ENCODE results near the gene SCAMP2. TPM values are rescaled to one million over a fixed set of nuclear protein-coding genes. Genes with fewer than 3 reads are reported as not detected.

SCAMP2 gene
- polyA plus RNA-seq, 1 experiment, result 116 TPM

DNA sequence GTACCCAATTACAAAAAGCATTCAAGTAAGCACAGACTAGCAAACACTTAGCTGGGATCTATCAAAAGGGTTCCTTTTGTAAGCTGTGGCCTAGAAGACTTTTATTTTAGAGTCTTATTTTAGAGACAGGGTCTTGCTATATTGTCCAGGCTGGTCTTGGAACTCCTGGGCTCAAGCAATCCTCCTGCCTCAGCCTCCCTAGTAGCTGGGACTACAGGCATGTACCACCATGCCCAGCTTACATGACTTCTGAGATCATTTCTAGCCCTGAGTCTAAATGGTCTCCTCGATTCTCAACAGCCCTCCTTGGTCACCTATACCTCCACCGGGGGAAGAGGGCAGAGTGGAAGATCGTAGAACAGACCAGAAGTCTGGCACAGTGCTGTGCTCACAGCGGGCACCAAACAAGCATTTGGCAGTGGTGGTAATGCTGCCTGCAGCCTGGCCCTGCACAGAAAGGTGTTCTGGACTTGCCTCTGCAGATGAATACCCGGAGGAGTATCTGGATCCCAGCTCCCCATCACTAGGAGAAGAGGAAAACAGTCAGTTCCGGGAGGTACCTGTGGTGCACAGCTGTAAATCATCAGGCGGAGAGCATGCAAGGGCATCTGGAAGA lies 31.1 kb upstream of the SCAMP2 start:
- POLR2A ChIA-PET, result no interaction called here

DNA sequence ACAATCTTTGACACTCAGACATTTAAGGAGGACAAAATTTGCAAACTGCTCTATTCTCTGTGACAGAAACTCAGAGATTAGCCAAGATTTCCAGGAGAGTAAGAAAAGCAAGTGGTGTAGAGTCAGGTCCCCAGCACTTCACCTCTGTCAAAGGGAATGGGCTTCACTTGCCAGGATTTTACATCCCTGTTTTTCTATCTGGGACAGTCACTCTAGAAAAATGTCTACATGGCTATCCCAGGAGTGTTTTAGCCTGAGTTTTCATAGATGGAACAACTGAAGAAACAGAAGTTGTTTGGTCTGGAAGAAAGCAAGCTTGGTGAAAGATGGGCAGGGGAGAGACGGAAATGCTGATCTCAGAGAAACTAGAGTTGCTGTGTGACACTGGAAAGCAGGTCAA lies 30.5 kb upstream of the SCAMP2 start:
- ChIA-PET POLR2A (interaction anchor here (0.6 kb wide), 1 partner anchor 41 kb away, joined by 4 read pairs; no protein-coding TSS in a partner anchor), CTCF (interaction anchor here (0.5 to 3.5 kb wide), 3 partner anchors 13 to 582 kb away, joined by 4 to 61 read pairs (median 5); partner anchors contain the start of gene MPI)
- Histone ChIP-seq H3K9me3 (ENCODE audit: control insufficient read depth, insufficient read depth, low read length) (no peaks in the 10 kb centered on the region; the same call in 1 of the 2 replicates), H3K4me3 (ENCODE audit: low read depth, low read length) (no peak overlapping the region), H3K27me3 (ENCODE audit: control insufficient read depth, insufficient read depth, low read length) (no peaks in the 10 kb centered on the region), H3K27ac (ENCODE audit: low read depth, low read length) (no peak overlapping the region)
- DNase-seq (ENCODE audit: low read depth, low spot score), result no peak
- TF ChIP-seq, protein P1, sequence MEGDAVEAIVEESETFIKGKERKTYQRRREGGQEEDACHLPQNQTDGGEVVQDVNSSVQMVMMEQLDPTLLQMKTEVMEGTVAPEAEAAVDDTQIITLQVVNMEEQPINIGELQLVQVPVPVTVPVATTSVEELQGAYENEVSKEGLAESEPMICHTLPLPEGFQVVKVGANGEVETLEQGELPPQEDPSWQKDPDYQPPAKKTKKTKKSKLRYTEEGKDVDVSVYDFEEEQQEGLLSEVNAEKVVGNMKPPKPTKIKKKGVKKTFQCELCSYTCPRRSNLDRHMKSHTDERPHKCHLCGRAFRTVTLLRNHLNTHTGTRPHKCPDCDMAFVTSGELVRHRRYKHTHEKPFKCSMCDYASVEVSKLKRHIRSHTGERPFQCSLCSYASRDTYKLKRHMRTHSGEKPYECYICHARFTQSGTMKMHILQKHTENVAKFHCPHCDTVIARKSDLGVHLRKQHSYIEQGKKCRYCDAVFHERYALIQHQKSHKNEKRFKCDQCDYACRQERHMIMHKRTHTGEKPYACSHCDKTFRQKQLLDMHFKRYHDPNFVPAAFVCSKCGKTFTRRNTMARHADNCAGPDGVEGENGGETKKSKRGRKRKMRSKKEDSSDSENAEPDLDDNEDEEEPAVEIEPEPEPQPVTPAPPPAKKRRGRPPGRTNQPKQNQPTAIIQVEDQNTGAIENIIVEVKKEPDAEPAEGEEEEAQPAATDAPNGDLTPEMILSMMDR (IDR thresholded peaks at IDR 0.05; ENCODE audit: low read depth, low read length), result no peak

More for the DNA sequence above, 31.1 kb upstream of the SCAMP2 start:
- TF ChIP-seq, protein P1 (IDR thresholded peaks at IDR 0.05; ENCODE audit: low read depth, low read length), result no peak
- Histone ChIP-seq H3K9me3 (ENCODE audit: control insufficient read depth, insufficient read depth, low read length) (no peaks in the 10 kb centered on the region; the same call in 1 of the 2 replicates), H3K27ac (ENCODE audit: low read depth, low read length) (no peak overlapping the region), H3K4me3 (ENCODE audit: low read depth, low read length) (no peak overlapping the region), H3K27me3 (ENCODE audit: control insufficient read depth, insufficient read depth, low read length) (no peaks in the 10 kb centered on the region)
- CTCF ChIA-PET, result interaction anchor here (0.5 kb wide), 1 partner anchor 62 kb away, joined by 4 read pairs; no protein-coding TSS in a partner anchor
- DNase-seq (ENCODE audit: low read depth, low spot score), result no peak

DNA sequence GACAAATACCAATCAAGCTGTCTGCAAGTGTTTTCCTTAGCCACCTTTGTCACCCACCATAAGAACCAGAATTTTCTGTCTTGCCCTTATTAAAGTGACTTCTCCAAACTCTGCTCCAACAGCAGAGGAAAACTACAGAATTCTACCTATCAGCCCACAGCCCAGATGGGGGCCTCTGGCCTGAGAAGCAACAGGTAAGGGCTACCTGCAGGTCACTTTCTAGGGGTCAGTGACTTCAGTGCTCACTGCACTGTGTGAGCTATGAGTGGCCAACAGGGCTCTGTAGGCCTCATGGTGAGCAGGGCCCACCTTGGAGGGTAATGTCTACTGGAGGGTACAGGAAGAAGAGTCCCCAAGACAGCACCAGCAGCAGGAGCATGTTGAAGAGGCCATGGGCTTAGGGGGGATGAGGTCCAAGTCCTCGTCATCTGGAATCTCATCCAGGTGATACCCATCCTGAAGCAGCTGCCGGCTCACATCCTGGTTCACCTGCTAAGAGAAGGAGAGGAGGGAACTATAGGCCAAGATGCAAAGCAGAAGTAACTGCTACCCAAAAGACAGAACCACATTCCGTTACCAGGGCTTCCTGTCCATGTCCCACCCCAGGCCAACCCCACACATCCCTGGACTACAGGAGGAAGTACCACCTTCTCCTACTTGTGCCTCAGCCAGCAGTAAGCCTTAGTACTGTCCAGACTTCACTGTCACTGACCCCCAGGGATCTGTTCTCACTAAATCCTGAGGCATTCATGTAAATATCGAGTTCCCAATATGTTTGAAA lies 29.3 kb upstream of the SCAMP2 start:
- Histone ChIP-seq H3K27ac (ENCODE audit: low read depth, low read length) (no peak overlapping the region), H3K4me3 (ENCODE audit: low read depth, low read length) (no peak overlapping the region), H3K27me3 (ENCODE audit: control insufficient read depth, insufficient read depth, low read length) (no peaks in the 10 kb centered on the region), H3K9me3 (ENCODE audit: control insufficient read depth, insufficient read depth, low read length) (no peaks in the 10 kb centered on the region; the same call in 1 of the 2 replicates)
- TF ChIP-seq, protein P1 (IDR thresholded peaks at IDR 0.05; ENCODE audit: low read depth, low read length), result no peak
- DNase-seq (ENCODE audit: low read depth, low spot score), result no peak
- ChIA-PET CTCF (interaction anchor here (0.6 to 4.5 kb wide), 41 partner anchors 7 to 771 kb away, joined by 3 to 61 read pairs (median 5); partner anchors contain the start of genes MPI, PPCDC, SCAMP2 and UBL7), POLR2A (interaction anchor here (0.6 to 1.1 kb wide), 2 partner anchors 14 to 37 kb away, joined by 3 to 4 read pairs; no protein-coding TSS in a partner anchor)

DNA sequence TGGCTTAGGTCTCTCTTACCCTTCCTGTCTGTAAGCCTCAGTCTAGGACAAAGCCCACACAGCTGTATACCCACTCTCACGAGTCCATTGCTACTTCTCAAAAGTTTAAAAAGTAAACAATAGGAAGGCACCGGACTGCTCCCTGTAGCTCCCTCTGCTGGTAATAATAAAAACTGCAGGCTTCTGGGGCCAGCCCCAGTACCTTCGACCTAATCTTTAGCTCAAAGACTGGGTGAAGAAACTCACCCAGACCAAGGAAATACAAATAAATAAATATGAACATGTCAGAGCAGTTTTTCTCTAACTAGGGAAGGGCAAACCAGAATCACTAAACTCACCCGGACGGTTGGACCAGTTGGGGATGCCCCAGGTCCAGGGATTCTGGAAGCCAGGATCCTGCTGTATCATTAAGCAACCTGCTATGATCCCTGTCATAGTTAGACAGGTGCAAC lies 28.5 kb upstream of the SCAMP2 start:
- peak; percentile 26 for DNase-seq (ENCODE audit: low read depth, low spot score)
- Histone ChIP-seq H3K27ac (ENCODE audit: low read depth, low read length) (peak overlapping the region; percentile 39), H3K9me3 (ENCODE audit: control insufficient read depth, insufficient read depth, low read length) (no peaks in the 10 kb centered on the region; the same call in 1 of the 2 replicates), H3K27me3 (ENCODE audit: control insufficient read depth, insufficient read depth, low read length) (no peaks in the 10 kb centered on the region), H3K4me3 (ENCODE audit: low read depth, low read length) (no peak overlapping the region)
- ChIA-PET POLR2A (interaction anchor here (0.6 to 1.7 kb wide), 3 partner anchors 12 to 36 kb away, joined by 3 to 4 read pairs (median 4); partner anchors contain the start of gene MPI), CTCF (interaction anchor here (0.6 to 4.5 kb wide), 46 partner anchors 8 to 772 kb away, joined by 3 to 61 read pairs (median 5); partner anchors contain the start of genes MPI, PPCDC, SCAMP2 and UBL7)
- TF ChIP-seq, protein P1 (IDR thresholded peaks at IDR 0.05; ENCODE audit: low read depth, low read length), result peak; percentile 85

All from AG04450 (cell line).